Brain microvascular endothelial cell (primary cell): ENCODE measurements around the gene VWA1.
A peak's percentile ranks its signal among the peaks of the same experiment; 100 is the strongest.
"Not testable (repeated sequence)": the region's sequence is repeated elsewhere in the genome, so short reads cannot be mapped to it uniquely, and the experiment has no call there.

Experiments
- DNase-seq: peaks from one replicate; pipeline ENCODE4 v3.0.0-alpha.2; 2020
- H3K27ac ChIP-seq: fragments of 250-450 bp; sonication (Bioruptor Pico); 2 replicates; pipeline ENCODE4 v1.5.1; 2020; ENCODE audit warnings: mild to moderate bottlenecking, moderate library complexity
- H3K27me3 ChIP-seq: fragments of 250-450 bp; sonication (Bioruptor Pico); replicated peaks from 2 replicates; pipeline ENCODE4 v1.5.1; 2020; ENCODE audit warnings: mild to moderate bottlenecking
- H3K36me3 ChIP-seq: fragments of 250-450 bp; sonication (Bioruptor Pico); replicated peaks from 2 replicates; pipeline ENCODE4 v1.5.1; 2020; ENCODE audit warnings: mild to moderate bottlenecking
- H3K4me3 ChIP-seq: 2 replicates; pipeline ENCODE4 v1.5.1; 2011; ENCODE audit warnings: low read depth, mild to moderate bottlenecking, control low read depth, low read length, moderate library complexity
- in situ Hi-C: cut with HindIII; loops from 2 replicates; pipeline ENCODE4 v1.10.0; 2017; ENCODE audit warnings: low sequenced_read_pairs, low pct_ligation_motif_present
- TF ChIP-seq, protein P1 (sequence below): IDR thresholded peaks from 2 replicates; pipeline ENCODE4 v1.5.1; 2011; ENCODE audit warnings: low read depth, mild to moderate bottlenecking, moderate library complexity, low read length, control low read depth, inconsistent platforms; ENCODE audit errors: missing control alignments

VWA1 gene

DNA sequence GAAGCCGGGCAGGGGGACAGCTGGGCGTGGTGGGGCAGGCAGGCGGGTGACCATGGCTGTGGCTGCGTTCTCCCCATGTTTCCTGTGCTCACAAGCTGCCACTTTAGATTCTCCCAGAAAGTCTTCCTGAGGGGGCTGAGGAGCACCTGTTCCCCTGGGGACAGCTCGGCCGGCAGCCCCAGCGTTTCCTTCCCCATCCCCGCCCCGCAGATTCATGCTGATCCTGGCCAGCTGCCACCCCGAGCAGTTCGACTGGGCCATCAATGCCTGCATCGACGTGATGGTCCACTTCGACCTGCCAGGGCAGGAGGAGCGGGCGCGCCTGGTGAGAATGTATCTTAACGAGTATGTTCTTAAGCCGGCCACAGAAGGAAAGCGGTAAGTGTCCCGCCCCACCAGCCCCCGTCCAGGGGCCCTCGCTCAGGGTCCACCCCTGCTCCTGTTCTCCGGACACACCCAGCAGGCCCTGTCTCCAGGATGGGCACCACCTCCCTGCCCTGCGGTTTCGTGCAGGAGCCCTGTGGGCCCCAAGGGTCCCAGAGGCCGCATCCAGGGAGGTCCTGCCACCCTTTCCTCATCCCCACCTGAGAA is 25.1 kb downstream of the VWA1 start:
- H3K4me3 ChIP-seq, result no peak overlapping the region
- in situ Hi-C loops, result no loop called here
- no peaks in the 10 kb centered on the region for H3K36me3 ChIP-seq
- no peak overlapping the region for H3K27ac ChIP-seq
- DNase-seq, result no peak
- no peaks in the 10 kb centered on the region for H3K27me3 ChIP-seq
- TF ChIP-seq, protein P1, sequence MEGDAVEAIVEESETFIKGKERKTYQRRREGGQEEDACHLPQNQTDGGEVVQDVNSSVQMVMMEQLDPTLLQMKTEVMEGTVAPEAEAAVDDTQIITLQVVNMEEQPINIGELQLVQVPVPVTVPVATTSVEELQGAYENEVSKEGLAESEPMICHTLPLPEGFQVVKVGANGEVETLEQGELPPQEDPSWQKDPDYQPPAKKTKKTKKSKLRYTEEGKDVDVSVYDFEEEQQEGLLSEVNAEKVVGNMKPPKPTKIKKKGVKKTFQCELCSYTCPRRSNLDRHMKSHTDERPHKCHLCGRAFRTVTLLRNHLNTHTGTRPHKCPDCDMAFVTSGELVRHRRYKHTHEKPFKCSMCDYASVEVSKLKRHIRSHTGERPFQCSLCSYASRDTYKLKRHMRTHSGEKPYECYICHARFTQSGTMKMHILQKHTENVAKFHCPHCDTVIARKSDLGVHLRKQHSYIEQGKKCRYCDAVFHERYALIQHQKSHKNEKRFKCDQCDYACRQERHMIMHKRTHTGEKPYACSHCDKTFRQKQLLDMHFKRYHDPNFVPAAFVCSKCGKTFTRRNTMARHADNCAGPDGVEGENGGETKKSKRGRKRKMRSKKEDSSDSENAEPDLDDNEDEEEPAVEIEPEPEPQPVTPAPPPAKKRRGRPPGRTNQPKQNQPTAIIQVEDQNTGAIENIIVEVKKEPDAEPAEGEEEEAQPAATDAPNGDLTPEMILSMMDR, result no peak

DNA sequence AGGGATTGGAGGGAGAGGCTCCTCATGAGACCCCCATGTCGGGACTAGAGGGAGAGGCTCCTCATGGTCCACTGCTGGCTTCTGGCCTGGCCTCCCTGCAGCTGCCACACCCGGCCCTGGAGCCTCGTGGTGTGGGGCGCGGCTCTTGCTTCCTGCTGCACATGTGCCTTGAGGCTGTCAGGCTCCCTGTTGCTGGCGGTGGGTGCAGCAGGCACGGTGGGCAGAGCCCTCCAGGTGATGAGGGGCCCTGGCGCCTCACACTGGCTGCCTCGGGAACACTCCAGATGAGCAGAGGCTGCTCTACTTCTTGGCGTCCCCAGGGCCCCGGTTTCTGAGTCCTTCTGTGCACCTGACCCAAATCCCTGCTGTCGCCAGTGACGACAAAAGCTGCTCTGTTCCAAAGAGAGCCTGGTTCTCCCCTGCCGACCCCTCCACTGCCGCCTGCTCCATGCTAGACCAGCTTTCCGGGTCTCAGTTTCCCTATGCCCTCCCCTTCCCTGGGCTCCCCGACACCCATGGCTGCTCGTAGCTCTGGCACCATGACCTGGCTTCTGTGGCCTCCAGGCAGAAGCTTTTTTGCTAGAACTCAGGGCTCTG is 26.3 kb downstream of the VWA1 start:
- H3K27me3 ChIP-seq, result no peaks in the 10 kb centered on the region
- in situ Hi-C loops, result no loop called here
- no peak overlapping the region for H3K27ac ChIP-seq
- no peak overlapping the region for H3K4me3 ChIP-seq
- no peak for DNase-seq
- TF ChIP-seq, protein P1, result no peak
- H3K36me3 ChIP-seq, result no peaks in the 10 kb centered on the region

DNA sequence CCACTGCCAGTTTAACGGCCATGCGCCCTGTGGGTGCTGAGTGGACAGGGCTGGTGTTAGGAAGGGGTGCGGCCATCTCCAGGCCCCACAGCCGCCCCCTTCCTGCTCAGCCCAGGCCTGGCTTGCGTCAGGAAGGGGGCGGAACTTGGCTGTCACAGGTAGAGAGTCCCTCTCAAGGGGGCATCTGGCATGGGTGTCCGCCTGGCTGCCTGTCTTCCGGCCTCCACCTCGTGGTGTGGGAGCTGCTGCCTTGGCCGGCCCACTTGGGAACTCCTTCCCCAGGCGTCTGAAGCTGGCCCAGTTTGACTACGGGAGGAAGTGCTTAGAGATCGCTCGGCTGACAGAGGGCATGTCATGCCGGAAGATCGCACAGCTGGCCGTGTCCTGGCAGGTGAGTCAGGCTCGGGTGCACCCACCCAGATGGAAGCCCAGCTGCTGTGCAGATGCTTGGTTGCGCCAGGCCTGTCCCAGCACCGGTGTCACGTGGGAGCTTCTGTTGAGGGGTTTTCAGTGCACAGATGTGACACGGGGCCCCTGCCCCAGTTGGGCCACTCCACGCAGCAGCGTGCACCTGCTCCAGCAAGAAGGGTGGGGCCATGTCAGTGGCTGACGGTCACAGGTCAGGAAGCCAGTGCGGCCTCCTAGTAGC is 27.0 kb downstream of the VWA1 start:
- Histone ChIP-seq H3K4me3 (no peak overlapping the region), H3K36me3 (no peaks in the 10 kb centered on the region), H3K27me3 (no peaks in the 10 kb centered on the region), H3K27ac (no peak overlapping the region)
- TF ChIP-seq, protein P1, result no peak
- DNase-seq, result no peak
- in situ Hi-C loops, result no loop called here

DNA sequence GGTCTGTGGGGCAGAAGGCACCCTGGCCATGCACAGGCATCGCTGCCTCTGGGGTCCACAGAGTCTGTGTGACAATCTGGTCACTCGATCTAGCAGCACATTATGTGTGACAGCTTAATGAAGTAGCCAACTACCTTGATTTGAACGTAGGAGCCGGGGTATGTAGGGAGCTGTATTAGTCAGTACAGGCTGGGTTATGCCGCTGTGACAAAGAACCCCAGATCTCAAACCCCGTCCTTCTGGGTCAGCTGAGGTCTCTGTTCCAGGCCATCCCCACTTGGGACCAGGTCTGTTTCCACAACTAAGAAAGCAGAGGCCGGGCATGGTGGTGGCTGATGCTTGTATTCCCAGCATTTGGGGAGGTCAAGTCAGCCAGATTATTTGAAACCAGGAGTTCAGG is 27.8 kb downstream of the VWA1 start:
- H3K27me3 ChIP-seq, result no peaks in the 10 kb centered on the region
- TF ChIP-seq, protein P1, result no peak
- H3K27ac ChIP-seq, result no peak overlapping the region
- no peak overlapping the region for H3K4me3 ChIP-seq
- no peaks in the 10 kb centered on the region for H3K36me3 ChIP-seq
- DNase-seq, result no peak
- in situ Hi-C loops, result no loop called here

DNA sequence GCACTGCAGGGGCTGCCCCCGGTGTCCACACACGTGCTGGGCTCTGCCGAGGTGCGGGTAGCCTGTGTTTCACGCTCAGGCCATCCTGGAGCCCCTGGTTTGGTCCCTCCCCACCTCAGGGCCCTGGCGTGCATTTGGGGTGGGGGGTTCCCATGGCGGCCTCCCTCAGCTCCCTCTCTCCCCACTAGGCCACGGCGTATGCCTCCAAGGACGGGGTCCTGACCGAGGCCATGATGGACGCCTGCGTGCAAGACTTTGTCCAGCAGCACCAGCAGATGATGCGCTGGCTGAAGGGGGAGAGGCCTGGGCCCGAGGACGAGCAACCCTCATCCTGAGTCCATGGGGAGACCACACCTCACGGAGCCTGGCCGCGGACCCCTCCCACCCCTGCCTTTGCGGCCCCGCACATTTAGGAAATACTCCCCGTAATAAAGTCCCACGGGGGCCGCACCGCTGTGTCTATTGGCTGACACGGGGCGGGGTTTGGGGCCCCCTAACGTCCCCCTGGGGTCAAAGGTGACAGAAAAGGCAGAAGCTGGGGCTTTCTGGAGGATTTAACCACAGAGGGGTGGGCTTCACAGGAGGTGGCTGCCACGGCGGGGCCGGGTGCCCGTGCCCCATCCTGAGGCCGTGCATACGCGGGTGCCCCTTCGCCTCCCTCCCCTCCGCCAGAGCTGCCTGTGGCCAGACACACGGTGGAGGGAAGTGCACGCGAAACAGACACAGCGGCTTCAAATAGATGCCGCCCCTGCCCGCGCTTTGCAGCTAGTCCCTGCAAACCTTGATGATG is 32.9 kb downstream of the VWA1 start:
- H3K27me3 ChIP-seq, H3K27ac ChIP-seq, in situ Hi-C loops, H3K36me3 ChIP-seq, H3K4me3 ChIP-seq, DNase-seq: not testable (repeated sequence)

DNA sequence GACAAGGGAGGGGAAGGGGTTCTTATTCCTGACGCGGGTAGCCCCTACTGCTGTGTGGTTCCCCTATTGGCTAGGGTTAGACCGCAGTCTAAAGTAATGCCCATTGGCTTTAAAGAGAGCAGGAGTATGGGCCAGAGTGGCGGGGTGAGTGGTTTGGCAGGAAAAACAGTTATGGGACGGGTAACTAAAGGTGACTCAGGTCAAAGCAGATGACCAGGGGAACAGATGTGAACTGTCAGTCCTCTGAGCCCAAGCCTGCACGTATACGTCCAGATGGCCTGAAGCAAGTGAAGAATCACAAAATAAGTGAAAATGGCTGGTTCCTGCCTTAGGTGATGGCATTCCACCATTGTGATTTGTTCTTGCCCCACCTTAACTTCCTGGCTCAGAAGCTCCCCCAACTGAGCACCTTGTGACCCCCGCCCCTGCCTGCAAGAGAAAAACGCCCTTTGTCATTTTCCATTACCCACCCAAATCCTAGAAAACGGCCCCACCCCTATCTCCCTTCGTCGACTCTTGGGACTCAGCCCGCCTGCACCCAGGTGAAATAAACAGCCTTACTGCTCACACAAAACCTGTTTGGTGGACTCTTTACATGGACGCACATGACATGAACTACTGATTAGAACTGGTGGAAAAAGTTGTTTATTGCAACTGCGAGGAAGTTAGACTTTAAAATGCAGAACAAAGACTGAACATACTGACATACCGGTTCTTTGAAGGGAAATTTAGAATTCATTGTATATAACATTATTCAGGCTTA is 35.3 kb downstream of the VWA1 start:
- no peaks in the 10 kb centered on the region for H3K36me3 ChIP-seq
- TF ChIP-seq, protein P1, result no peak
- no peak for DNase-seq
- in situ Hi-C loops, result no loop called here
- no peaks in the 10 kb centered on the region for H3K27me3 ChIP-seq
- peak overlapping the region; percentile 59 for H3K27ac ChIP-seq
- H3K4me3 ChIP-seq, result peak overlapping the region; percentile 81
